H9 (cell line): ENCODE measurements around the gene CHTOP. TPM values are rescaled to one million over a fixed set of nuclear protein-coding genes. Genes with fewer than 3 reads are reported as not detected.

ENCODE experiments used
- DNase-seq: peaks from one replicate; pipeline ENCODE4 v3.0.0-alpha.2; 2017
- H2AFZ ChIP-seq: one replicate; pipeline ENCODE4 v1.6.1; 2013; ENCODE audit warnings: mild to moderate bottlenecking, low read length, control low read depth, moderate library complexity
- H2AK5ac ChIP-seq: 2 replicates; pipeline ENCODE4 v1.6.1; 2013; ENCODE audit warnings: low read length, control low read depth, mixed read lengths; ENCODE audit not compliant: insufficient read length
- H2BK120ac ChIP-seq: one replicate; pipeline ENCODE4 v1.6.1; 2013; ENCODE audit warnings: low read depth, mild to moderate bottlenecking, low read length, control low read depth, inconsistent platforms; ENCODE audit not compliant: poor library complexity, severe bottlenecking
- H2BK12ac ChIP-seq: 2 replicates; pipeline ENCODE4 v1.6.1; 2013; ENCODE audit warnings: low read length, control low read depth, mixed read lengths, low read depth; ENCODE audit not compliant: insufficient read length
- H2BK15ac ChIP-seq: 2 replicates; pipeline ENCODE4 v1.6.1; 2013; ENCODE audit warnings: low read depth, low read length, control low read depth
- H2BK20ac ChIP-seq: one replicate; pipeline ENCODE4 v1.6.1; 2013; ENCODE audit warnings: low read depth, mild to moderate bottlenecking, low read length, control low read depth, inconsistent platforms; ENCODE audit not compliant: poor library complexity, severe bottlenecking
- H2BK5ac ChIP-seq: 2 replicates; pipeline ENCODE4 v1.6.1; 2013; ENCODE audit warnings: low read length, control low read depth, mixed read lengths; ENCODE audit not compliant: insufficient read length
- H3K14ac ChIP-seq: 2 replicates; pipeline ENCODE4 v1.6.1; 2013; ENCODE audit warnings: low read length, control low read depth; ENCODE audit not compliant: insufficient read depth
- H3K18ac ChIP-seq: 2 replicates; pipeline ENCODE4 v1.6.1; 2013; ENCODE audit warnings: low read depth, mild to moderate bottlenecking, mixed read lengths, low read length, control low read depth; ENCODE audit not compliant: insufficient read length
- H3K23ac ChIP-seq: 2 replicates; pipeline ENCODE4 v1.6.1; 2013; ENCODE audit warnings: low read length, control low read depth, mixed read lengths, low read depth; ENCODE audit not compliant: insufficient read length
- H3K23me2 ChIP-seq: 2 replicates; pipeline ENCODE4 v1.6.1; 2013; ENCODE audit warnings: low read depth, mild to moderate bottlenecking, mixed read lengths, low read length, control low read depth; ENCODE audit not compliant: insufficient read length, poor library complexity, severe bottlenecking
- H3K27ac ChIP-seq: 2 replicates; pipeline ENCODE4 v1.5.1; 2013; ENCODE audit warnings: low read length, control low read depth, mixed read lengths, low read depth; ENCODE audit not compliant: insufficient read length
- H3K27me3 ChIP-seq: 2 replicates; pipeline ENCODE4 v1.6.1; 2013; ENCODE audit warnings: low read length, control low read depth, inconsistent platforms; ENCODE audit not compliant: insufficient read depth
- H3K4ac ChIP-seq: 2 replicates; pipeline ENCODE4 v1.6.1; 2013; ENCODE audit warnings: low read depth, mild to moderate bottlenecking, control low read depth, inconsistent platforms, low read length, moderate library complexity
- H3K4me1 ChIP-seq: 2 replicates; pipeline ENCODE4 v1.6.1; 2013; ENCODE audit warnings: low read length, control low read depth, inconsistent platforms; ENCODE audit not compliant: insufficient read depth
- H3K4me2 ChIP-seq: 2 replicates; pipeline ENCODE4 v1.6.1; 2013; ENCODE audit warnings: low read length, control low read depth, mixed read lengths; ENCODE audit not compliant: insufficient read length, insufficient read depth
- H3K56ac ChIP-seq: 2 replicates; pipeline ENCODE4 v1.6.1; 2013; ENCODE audit warnings: low read depth, mild to moderate bottlenecking, mixed read lengths, low read length, control low read depth; ENCODE audit not compliant: insufficient read length
- H3K79me1 ChIP-seq: 2 replicates; pipeline ENCODE4 v1.6.1; 2013; ENCODE audit warnings: low read depth, mild to moderate bottlenecking, moderate library complexity, low read length, control low read depth, inconsistent platforms; ENCODE audit not compliant: insufficient read depth, poor library complexity, severe bottlenecking
- H3K79me2 ChIP-seq: 2 replicates; pipeline ENCODE4 v1.6.1; 2013; ENCODE audit warnings: low read length, control low read depth, inconsistent platforms; ENCODE audit not compliant: insufficient read depth
- H3K9ac ChIP-seq: 2 replicates; pipeline ENCODE4 v1.6.1; 2013; ENCODE audit warnings: low read length, control low read depth, mixed read lengths; ENCODE audit not compliant: insufficient read length; ENCODE audit errors: extremely low read depth
- H3K9me3 ChIP-seq: one replicate; pipeline ENCODE4 v1.6.1; 2013; ENCODE audit warnings: low read depth, low read length, inconsistent platforms; ENCODE audit not compliant: control insufficient read depth
- H3T11ph ChIP-seq: one replicate; pipeline ENCODE4 v1.6.1; 2013; ENCODE audit warnings: mild to moderate bottlenecking, low read length, control low read depth, inconsistent platforms
- H4K20me1 ChIP-seq: one replicate; pipeline ENCODE4 v1.6.1; 2013; ENCODE audit not compliant: control insufficient read depth, insufficient read length, insufficient read depth
- H4K5ac ChIP-seq: 2 replicates; pipeline ENCODE4 v1.6.1; 2013; ENCODE audit warnings: low read depth, mild to moderate bottlenecking, mixed read lengths, low read length, control low read depth; ENCODE audit not compliant: insufficient read length
- H4K8ac ChIP-seq: replicated peaks from 2 replicates; pipeline ENCODE4 v1.6.1; 2013; ENCODE audit warnings: low read length, control low read depth, mixed read lengths, low read depth; ENCODE audit not compliant: insufficient read length
- H4K91ac ChIP-seq: 2 replicates; pipeline ENCODE4 v1.6.1; 2013; ENCODE audit warnings: low read depth, mild to moderate bottlenecking, moderate library complexity, mixed read lengths, low read length, control low read depth; ENCODE audit not compliant: insufficient read length
- H3K27ac Mint-ChIP-seq, 3 experiments: 2 replicates in 2 of 3; 3 replicates in 1 of 3; pipeline ENCODE4 v1.8.0; 2020 to 2021; ENCODE audit warnings: mixed read lengths in 3 of 3, mild to moderate bottlenecking in 1 of 3, moderate library complexity in 1 of 3
- H3K27me3 Mint-ChIP-seq: 2 replicates; pipeline ENCODE4 v1.8.0; 2021; ENCODE audit warnings: low read depth, mild to moderate bottlenecking, moderate library complexity, mixed read lengths
- H3K36me3 Mint-ChIP-seq, 3 experiments: 2 replicates in 2 of 3; 3 replicates in 1 of 3; pipeline ENCODE4 v1.8.0; 2020 to 2021; ENCODE audit warnings: low read depth in 3 of 3, mixed read lengths in 3 of 3; ENCODE audit not compliant: insufficient read depth in 1 of 3
- H3K4me1 Mint-ChIP-seq, 2 experiments: 2 replicates each; pipeline ENCODE4 v1.8.0; 2020; ENCODE audit warnings: mixed read lengths in 2 of 2
- H3K4me3 Mint-ChIP-seq, 2 experiments: 2 replicates in 1 of 2; 3 replicates in 1 of 2; pipeline ENCODE4 v1.8.0; 2020 to 2021; ENCODE audit warnings: mild to moderate bottlenecking in 2 of 2, mixed read lengths in 2 of 2, moderate library complexity in 1 of 2
- H3K9me3 Mint-ChIP-seq, 2 experiments: 2 replicates in 1 of 2; 3 replicates in 1 of 2; pipeline ENCODE4 v1.8.0; 2020; ENCODE audit warnings: mild to moderate bottlenecking in 2 of 2, mixed read lengths in 2 of 2, moderate library complexity in 1 of 2
- WGBS: extraction: QIAGEN DNeasy Blood & Tissue Kit; methylation state at CpG from one replicate; pipeline ENCODE4 v1.1.7; 2013; ENCODE audit warnings: missing lambda C conversion rate, low lambda C conversion rate, mixed read lengths; ENCODE audit not compliant: insufficient read length; ENCODE audit errors: extremely low coverage; 5-methylcytosine and 5-hydroxymethylcytosine counted together
- total RNA-seq: library from RNA; stranded (reverse); gene quantifications from 2 replicates; pipeline ENCODE4 v1.2.1, GENCODE V29; 2021
- TF ChIP-seq, protein P1 (sequence below): fragments of 200-600 bp; sonication (generic); conservative IDR thresholded peaks from 3 replicates; pipeline ENCODE4 v1.8.0; 2021; ENCODE audit warnings: antibody characterized with exemption, mild to moderate bottlenecking

Gene CHTOP
- total RNA-seq, 1 experiment from 2014 or later, result 126 TPM

DNA sequence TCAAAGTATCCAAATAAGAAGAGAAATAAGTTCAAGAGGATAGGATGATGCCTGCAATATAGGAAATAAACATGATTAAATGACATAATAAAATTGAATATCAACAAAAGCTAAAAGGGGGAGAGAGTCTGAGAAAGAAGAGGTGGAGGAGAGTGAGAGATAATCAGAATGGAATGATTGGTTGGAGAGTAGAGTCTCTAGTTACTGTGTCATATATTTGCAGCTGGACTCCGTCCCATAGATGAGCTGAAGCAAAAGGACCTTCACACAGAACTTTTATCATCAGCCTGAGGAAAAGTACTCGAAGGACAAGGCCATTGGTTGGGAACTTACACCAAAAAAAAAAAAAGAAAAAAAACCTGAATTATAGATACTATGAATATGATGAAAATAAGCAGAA is 45.4 kb upstream of the CHTOP start:
- TF ChIP-seq, protein P1, sequence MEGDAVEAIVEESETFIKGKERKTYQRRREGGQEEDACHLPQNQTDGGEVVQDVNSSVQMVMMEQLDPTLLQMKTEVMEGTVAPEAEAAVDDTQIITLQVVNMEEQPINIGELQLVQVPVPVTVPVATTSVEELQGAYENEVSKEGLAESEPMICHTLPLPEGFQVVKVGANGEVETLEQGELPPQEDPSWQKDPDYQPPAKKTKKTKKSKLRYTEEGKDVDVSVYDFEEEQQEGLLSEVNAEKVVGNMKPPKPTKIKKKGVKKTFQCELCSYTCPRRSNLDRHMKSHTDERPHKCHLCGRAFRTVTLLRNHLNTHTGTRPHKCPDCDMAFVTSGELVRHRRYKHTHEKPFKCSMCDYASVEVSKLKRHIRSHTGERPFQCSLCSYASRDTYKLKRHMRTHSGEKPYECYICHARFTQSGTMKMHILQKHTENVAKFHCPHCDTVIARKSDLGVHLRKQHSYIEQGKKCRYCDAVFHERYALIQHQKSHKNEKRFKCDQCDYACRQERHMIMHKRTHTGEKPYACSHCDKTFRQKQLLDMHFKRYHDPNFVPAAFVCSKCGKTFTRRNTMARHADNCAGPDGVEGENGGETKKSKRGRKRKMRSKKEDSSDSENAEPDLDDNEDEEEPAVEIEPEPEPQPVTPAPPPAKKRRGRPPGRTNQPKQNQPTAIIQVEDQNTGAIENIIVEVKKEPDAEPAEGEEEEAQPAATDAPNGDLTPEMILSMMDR, result no peak
- Histone ChIP-seq H3K4ac (no peak overlapping the region), H2BK20ac (no peak overlapping the region), H2BK5ac (no peak overlapping the region), H3K4me2 (no peak overlapping the region), H2AFZ (no peak overlapping the region), H3K9me3 (no peaks in the 10 kb centered on the region), H4K8ac (no peak overlapping the region), H2BK15ac (no peak overlapping the region), H4K91ac (no peak overlapping the region), H3K79me1 (no peaks in the 10 kb centered on the region), H2BK120ac (no peak overlapping the region), H2BK12ac (no peak overlapping the region), H3K56ac (no peak overlapping the region), H4K20me1 (no peaks in the 10 kb centered on the region), H3K23ac (no peak overlapping the region), H3K4me1 (no peaks in the 10 kb centered on the region; the same call in 1 of the 2 replicates), H4K5ac (no peak overlapping the region), H3K79me2 (no peaks in the 10 kb centered on the region), H3K14ac (no peak overlapping the region), H3K9ac (no peak overlapping the region), H3K27ac (no peak overlapping the region), H2AK5ac (no peak overlapping the region), H3K27me3 (no peaks in the 10 kb centered on the region), H3T11ph (no peak overlapping the region), H3K18ac (no peak overlapping the region), H3K23me2 (no peaks in the 10 kb centered on the region)
- no peak overlapping the region for H3K27ac Mint-ChIP-seq
- H3K36me3 Mint-ChIP-seq, result no peaks in the 10 kb centered on the region
- no peak overlapping the region for H3K4me3 Mint-ChIP-seq
- H3K27me3 Mint-ChIP-seq, result no peaks in the 10 kb centered on the region; the same call in 1 of the 2 replicates
- H3K4me1 Mint-ChIP-seq, result peaks cover 9 to 16% of the 10 kb centered on the region in 2 experiments; a peak in 3 of 4 replicates
- DNase-seq, result no peak
- no CpG with 5 or more reads among the region's 2 CpGs for WGBS
- H3K9me3 Mint-ChIP-seq, result no peaks in the 10 kb centered on the region
